Loucy (cell line): ENCODE data around the gene HOXB8.

ENCODE experiments used
- H2AFZ ChIP-seq: fragments of 200-600 bp; sonication (generic); 2 replicates; pipeline ENCODE4 v1.6.0; 2016; ENCODE audit warnings: antibody characterized with exemption, mild to moderate bottlenecking, low read length, moderate library complexity
- H3F3A ChIP-seq: fragments of 200-600 bp; 2 replicates; pipeline ENCODE4 v1.6.0; 2016; ENCODE audit warnings: antibody characterized with exemption, low read depth, mild to moderate bottlenecking
- H3K27me3 ChIP-seq: fragments of 200-600 bp; sonication (generic); 2 replicates; pipeline ENCODE4 v1.6.1; 2014; ENCODE audit warnings: low read length, mild to moderate bottlenecking; ENCODE audit not compliant: insufficient read depth, poor library complexity, severe bottlenecking
- H3K36me3 ChIP-seq: fragments of 200-600 bp; sonication (generic); 2 replicates; pipeline ENCODE4 v1.6.1; 2016; ENCODE audit warnings: low read length; ENCODE audit not compliant: insufficient read depth
- H3K4me1 ChIP-seq: fragments of 200-600 bp; sonication (generic); 2 replicates; pipeline ENCODE4 v1.5.1; 2014; ENCODE audit warnings: low read length, mild to moderate bottlenecking; ENCODE audit not compliant: insufficient read depth, poor library complexity, severe bottlenecking
- H3K4me2 ChIP-seq: fragments of 200-600 bp; sonication (generic); 2 replicates; pipeline ENCODE4 v1.6.0; 2014; ENCODE audit warnings: antibody characterized with exemption, low read length, low read depth, mild to moderate bottlenecking; ENCODE audit not compliant: poor library complexity, severe bottlenecking
- H3K4me3 ChIP-seq: fragments of 200-600 bp; sonication (generic); 2 replicates; pipeline ENCODE4 v1.5.1; 2014; ENCODE audit warnings: low read length, mild to moderate bottlenecking, mixed read lengths; ENCODE audit not compliant: poor library complexity, severe bottlenecking
- H3K79me2 ChIP-seq: fragments of 200-600 bp; sonication (generic); 2 replicates; pipeline ENCODE4 v1.6.1; 2014; ENCODE audit warnings: low read length; ENCODE audit not compliant: insufficient read depth
- H3K9ac ChIP-seq: fragments of 200-600 bp; sonication (generic); 2 replicates; pipeline ENCODE4 v1.6.0; 2014; ENCODE audit warnings: mild to moderate bottlenecking, low read depth, low read length, moderate library complexity; ENCODE audit not compliant: poor library complexity, severe bottlenecking
- H3K9me2 ChIP-seq: fragments of 200-600 bp; sonication (generic); replicated peaks from 2 replicates; pipeline ENCODE4 v1.6.1; 2016; ENCODE audit warnings: low read depth, low read length, mixed read lengths
- H3K9me3 ChIP-seq: fragments of 200-600 bp; sonication (generic); 2 replicates; pipeline ENCODE4 v1.6.1; 2014; ENCODE audit warnings: mild to moderate bottlenecking, antibody characterized with exemption, low read length, low read depth; ENCODE audit not compliant: insufficient read depth
- H4K20me1 ChIP-seq: fragments of 200-600 bp; sonication (generic); 2 replicates; pipeline ENCODE4 v1.6.0; 2014; ENCODE audit warnings: antibody characterized with exemption, low read length, mild to moderate bottlenecking; ENCODE audit not compliant: insufficient read depth, poor library complexity, severe bottlenecking
- CTCF ChIP-seq: fragments of 200-600 bp; sonication (generic); conservative IDR thresholded peaks from 2 replicates; pipeline ENCODE4 v1.5.1; 2014; ENCODE audit warnings: mild to moderate bottlenecking, antibody characterized with exemption, low read length
- EZH2phosphoT487 ChIP-seq: fragments of 200-600 bp; IDR thresholded peaks from 2 replicates; pipeline ENCODE4 v1.6.1; 2018; ENCODE audit warnings: antibody characterized with exemption, mild to moderate bottlenecking, moderate library complexity, borderline replicate concordance

Gene HOXB8

GRCh38 chr17:48562934-48563333 lies 52.2 kb downstream of the HOXB8 start:
- H3K9ac ChIP-seq: peak overlapping the region; percentile 78
- no peak overlapping the region for H2AFZ ChIP-seq
- peaks cover 83% of the 10 kb centered on the region; the same call in 1 of the 2 replicates for H3K36me3 ChIP-seq
- no peaks in the 10 kb centered on the region for H3K9me3 ChIP-seq
- H3K9me2 ChIP-seq: no peaks in the 10 kb centered on the region
- H3K4me3 ChIP-seq: peak overlapping the region; percentile 89
- H3F3A ChIP-seq: peaks cover 11% of the 10 kb centered on the region
- H4K20me1 ChIP-seq: peaks cover 91% of the 10 kb centered on the region
- TF ChIP-seq CTCF: no peak
- TF ChIP-seq EZH2phosphoT487: no peak
- peaks cover 89% of the 10 kb centered on the region for H3K4me1 ChIP-seq
- H3K27me3 ChIP-seq: no peaks in the 10 kb centered on the region
- peak overlapping the region; percentile 82 for H3K4me2 ChIP-seq
- H3K79me2 ChIP-seq: peaks cover 100% of the 10 kb centered on the region
